Lower leg skin (tissue), 3 donors: ENCODE results near the gene CA10.

Source experiments
- POLR2A ChIP-seq, 2 donors: fragments of 450-650 bp; IDR thresholded peaks; one replicate each; pipeline ENCODE4 v1.6.1; 2016 to 2017; ENCODE audit warnings: antibody characterized with exemption in 2 of 2, mild to moderate bottlenecking in 1 of 2, moderate library complexity in 1 of 2
- TF ChIP-seq, protein P1 (sequence below), 3 donors: fragments of 450-650 bp; IDR thresholded peaks; one replicate each; pipeline ENCODE4 v1.5.1; 2016; ENCODE audit warnings: antibody characterized with exemption in 3 of 3, mild to moderate bottlenecking in 3 of 3, moderate library complexity in 2 of 3

DNA sequence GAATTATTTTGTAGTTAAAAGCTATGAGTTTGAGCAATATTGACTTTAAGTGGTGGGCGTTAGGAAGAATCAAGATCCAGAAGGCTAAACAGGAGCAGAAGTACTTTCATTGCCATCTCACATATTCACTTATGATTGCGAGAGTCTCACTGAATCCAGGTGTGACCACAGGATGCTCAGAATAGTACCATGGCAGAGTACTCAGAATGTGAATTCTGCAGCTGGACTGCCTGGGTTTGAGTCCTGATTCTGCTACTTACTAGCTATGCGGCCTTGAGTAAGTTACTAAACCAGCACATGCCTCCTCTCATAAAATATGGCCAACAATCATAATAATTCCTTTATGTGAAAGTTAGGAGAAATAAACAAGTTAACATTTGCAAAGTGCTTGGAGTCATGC is 109.5 kb downstream of the CA10 start:
- no peak for TF ChIP-seq POLR2A (IDR thresholded peaks at IDR 0.05)
- TF ChIP-seq, protein P1, sequence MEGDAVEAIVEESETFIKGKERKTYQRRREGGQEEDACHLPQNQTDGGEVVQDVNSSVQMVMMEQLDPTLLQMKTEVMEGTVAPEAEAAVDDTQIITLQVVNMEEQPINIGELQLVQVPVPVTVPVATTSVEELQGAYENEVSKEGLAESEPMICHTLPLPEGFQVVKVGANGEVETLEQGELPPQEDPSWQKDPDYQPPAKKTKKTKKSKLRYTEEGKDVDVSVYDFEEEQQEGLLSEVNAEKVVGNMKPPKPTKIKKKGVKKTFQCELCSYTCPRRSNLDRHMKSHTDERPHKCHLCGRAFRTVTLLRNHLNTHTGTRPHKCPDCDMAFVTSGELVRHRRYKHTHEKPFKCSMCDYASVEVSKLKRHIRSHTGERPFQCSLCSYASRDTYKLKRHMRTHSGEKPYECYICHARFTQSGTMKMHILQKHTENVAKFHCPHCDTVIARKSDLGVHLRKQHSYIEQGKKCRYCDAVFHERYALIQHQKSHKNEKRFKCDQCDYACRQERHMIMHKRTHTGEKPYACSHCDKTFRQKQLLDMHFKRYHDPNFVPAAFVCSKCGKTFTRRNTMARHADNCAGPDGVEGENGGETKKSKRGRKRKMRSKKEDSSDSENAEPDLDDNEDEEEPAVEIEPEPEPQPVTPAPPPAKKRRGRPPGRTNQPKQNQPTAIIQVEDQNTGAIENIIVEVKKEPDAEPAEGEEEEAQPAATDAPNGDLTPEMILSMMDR (IDR thresholded peaks at IDR 0.05), result no peak
